NT2/D1 (cell line): ENCODE data around the gene DDX39B.
"Not testable (repeated sequence)": the region's sequence is repeated elsewhere in the genome, so short reads cannot be mapped to it uniquely, and the experiment has no call there.

Experiments used
- DNase-seq: peaks from one replicate; pipeline ENCODE4 v3.0.0-alpha.2; 2011; ENCODE audit warnings: low read depth, low spot score
- H3K27me3 ChIP-seq: 2 replicates; pipeline ENCODE4 v1.6.0; 2011; ENCODE audit warnings: mild to moderate bottlenecking; ENCODE audit not compliant: insufficient read length, insufficient read depth
- H3K36me3 ChIP-seq: 2 replicates; pipeline ENCODE4 v1.6.1; 2011; ENCODE audit warnings: mild to moderate bottlenecking, low read length, mixed read lengths; ENCODE audit not compliant: insufficient read depth, insufficient read length
- H3K4me1 ChIP-seq: 2 replicates; pipeline ENCODE4 v1.5.1; 2011; ENCODE audit not compliant: insufficient read depth, insufficient read length
- H3K4me3 ChIP-seq: 2 replicates; pipeline ENCODE4 v1.5.1; 2011; ENCODE audit warnings: low read depth; ENCODE audit not compliant: insufficient read length
- H3K9ac ChIP-seq: 2 replicates; pipeline ENCODE4 v1.6.0; 2011; ENCODE audit warnings: low read depth; ENCODE audit not compliant: insufficient read length
- H3K9me3 ChIP-seq: 2 replicates; pipeline ENCODE4 v1.5.1; 2011; ENCODE audit warnings: mild to moderate bottlenecking, low read length; ENCODE audit not compliant: insufficient read depth
- SUZ12 ChIP-seq: IDR thresholded peaks from 2 replicates; pipeline ENCODE4 v1.6.1; 2011; ENCODE audit not compliant: insufficient read length, insufficient read depth; ENCODE audit errors: extremely low read depth
- YY1 ChIP-seq: IDR thresholded peaks from 2 replicates; pipeline ENCODE4 v1.6.1; 2011; ENCODE audit not compliant: insufficient read length, insufficient read depth
- ZNF274 ChIP-seq: IDR thresholded peaks from 2 replicates; pipeline ENCODE4 v1.6.1; 2011; ENCODE audit warnings: mild to moderate bottlenecking, low read depth, low read length

DDX39B gene

DNA sequence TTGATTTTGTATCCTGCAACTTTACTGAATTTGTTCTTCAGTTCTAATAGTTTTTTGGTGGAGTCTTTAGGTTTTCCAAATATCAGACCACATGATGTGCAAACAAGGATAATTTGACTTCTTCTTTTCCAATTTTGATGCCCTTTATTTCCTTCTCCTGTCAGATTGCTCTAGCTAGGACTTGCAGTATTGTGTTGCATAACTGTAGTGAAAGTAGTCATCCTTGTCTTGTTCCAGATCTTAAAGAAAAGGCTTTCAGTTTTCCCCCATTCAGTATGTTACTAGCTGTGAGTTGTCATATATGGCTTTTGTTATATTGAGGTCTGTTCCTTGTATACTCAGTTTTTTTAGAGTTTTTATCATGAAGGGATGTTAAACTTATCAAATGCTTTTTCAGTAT is 39.2 kb downstream of the DDX39B start:
- Histone ChIP-seq H3K36me3 (peaks cover 15% of the 10 kb centered on the region), H3K4me1 (no peaks in the 10 kb centered on the region), H3K9ac (no peak overlapping the region), H3K9me3 (no peaks in the 10 kb centered on the region), H3K4me3 (no peak overlapping the region), H3K27me3 (no peaks in the 10 kb centered on the region)
- no peak for DNase-seq
- TF ChIP-seq YY1 (no peak), ZNF274 (no peak), SUZ12 (no peak)

DNA sequence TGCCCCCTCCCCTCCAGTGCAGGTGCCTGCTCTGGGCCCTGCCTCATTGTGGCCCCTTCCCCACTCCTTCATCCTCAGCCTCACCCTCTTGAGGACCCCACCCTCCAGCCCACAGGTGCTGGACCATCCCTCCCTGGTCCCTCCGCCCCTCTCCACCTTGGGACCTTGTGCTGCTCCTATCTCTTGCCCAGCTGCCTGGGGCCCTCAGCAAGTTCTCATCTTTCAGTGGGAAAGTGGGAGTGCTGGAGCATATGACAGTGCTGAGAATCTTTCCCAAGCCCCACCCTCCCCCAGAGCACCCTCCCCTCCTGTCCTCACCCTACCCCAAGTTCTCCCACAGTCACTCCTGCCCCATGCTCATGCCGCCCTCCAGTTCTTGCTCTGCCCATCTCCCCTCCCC is 42.2 kb downstream of the DDX39B start:
- H3K4me3 ChIP-seq = peak overlapping the region; percentile 8
- H3K36me3 ChIP-seq = not testable (repeated sequence)

DNA sequence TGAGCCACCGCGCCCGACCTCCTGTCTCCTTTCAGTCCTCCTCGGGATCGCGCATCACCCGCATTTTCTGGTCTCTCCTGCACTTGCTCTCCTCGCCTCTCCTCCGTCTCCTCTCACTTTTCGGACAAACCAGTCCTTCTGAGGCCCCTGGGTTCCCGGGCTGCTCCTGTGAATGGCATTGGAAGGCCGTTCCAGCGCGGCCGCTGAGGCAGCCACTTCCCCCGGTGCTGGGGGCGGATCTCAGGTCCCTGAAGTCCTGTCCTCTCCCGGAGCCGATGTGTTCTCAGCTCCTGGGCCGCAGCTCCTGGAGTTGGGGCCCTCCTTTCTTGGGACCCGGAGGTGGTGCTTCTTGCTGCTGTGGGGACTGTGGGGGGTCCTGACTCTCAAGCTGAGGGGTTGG is 43.1 kb downstream of the DDX39B start:
- Histone ChIP-seq H3K27me3 (no peaks in the 10 kb centered on the region), H3K4me3 (peak overlapping the region; percentile 59), H3K9ac (peak overlapping the region; percentile 74), H3K36me3 (no peaks in the 10 kb centered on the region), H3K9me3 (no peaks in the 10 kb centered on the region), H3K4me1 (no peaks in the 10 kb centered on the region)
- TF ChIP-seq ZNF274 (no peak), YY1 (no peak), SUZ12 (no peak)
- DNase-seq = no peak

More for the DNA sequence above, 42.2 kb downstream of the DDX39B start:
- not testable (repeated sequence) for DNase-seq, H3K27me3 ChIP-seq, H3K9me3 ChIP-seq, H3K9ac ChIP-seq, H3K4me1 ChIP-seq

DNA sequence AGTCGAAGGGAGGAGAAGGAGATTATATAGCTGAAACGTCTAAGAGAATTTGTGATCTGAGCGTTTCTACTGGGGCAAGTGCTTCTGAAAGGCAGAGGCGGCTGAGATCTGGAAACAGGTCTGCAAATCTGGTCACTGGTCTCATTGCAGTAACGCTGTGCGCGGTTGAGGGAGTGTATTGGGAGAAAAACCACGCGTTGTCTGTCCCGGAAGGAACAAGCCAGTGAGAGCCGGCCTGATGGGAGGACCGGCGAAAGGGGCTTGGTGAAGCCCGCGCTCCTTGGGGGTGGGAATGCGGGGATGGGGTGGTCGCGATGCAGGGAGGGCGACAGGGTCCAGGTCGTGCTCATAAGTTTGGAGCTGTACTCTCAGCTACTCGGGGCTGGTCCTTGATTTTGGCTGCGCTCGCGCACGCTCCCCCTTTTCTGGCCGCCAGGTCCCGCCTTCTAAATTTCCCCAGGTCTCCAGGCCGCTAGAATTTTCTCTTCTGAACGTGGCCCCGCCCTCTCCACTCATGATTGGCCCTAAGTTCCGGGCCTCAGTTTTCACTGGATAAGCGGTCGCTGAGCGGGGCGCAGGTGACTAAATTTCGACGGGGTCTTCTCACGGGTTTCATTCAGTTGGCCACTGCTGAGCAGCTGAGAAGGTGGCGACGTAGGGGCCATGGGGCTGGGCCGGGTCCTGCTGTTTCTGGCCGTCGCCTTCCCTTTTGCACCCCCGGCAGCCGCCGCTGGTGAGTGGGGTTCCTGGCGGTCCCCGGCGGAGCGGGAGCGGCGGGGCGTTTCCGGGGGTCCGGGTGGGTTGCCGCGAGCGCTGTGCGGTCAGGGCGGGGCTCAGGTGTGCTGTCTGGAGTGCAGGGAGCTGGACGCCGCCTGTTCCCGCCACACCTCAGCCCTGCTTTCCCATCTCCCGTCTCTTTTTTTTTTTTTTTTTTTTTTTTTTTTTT is 44.0 kb downstream of the DDX39B start, which contains the start of gene MICB:
Gene MICB, plus strand, starts transcription at position 615 of the 946 bp plus-strand sequence. Its CDS starts 49 bp downstream, at position 664.
- no peak for TF ChIP-seq SUZ12
- TF ChIP-seq YY1 = no peak
- no peak for TF ChIP-seq ZNF274
- Histone ChIP-seq H3K9me3 (no peaks in the 10 kb centered on the region), H3K36me3 (no peaks in the 10 kb centered on the region), H3K4me3 (peak within 1 kb of the TSS; percentile 59), H3K4me1 (no peaks in the 10 kb centered on the region), H3K9ac (peak within 1 kb of the TSS; percentile 74), H3K27me3 (no peaks in the 10 kb centered on the region)
- DNase-seq = peak; percentile 51

DNA sequence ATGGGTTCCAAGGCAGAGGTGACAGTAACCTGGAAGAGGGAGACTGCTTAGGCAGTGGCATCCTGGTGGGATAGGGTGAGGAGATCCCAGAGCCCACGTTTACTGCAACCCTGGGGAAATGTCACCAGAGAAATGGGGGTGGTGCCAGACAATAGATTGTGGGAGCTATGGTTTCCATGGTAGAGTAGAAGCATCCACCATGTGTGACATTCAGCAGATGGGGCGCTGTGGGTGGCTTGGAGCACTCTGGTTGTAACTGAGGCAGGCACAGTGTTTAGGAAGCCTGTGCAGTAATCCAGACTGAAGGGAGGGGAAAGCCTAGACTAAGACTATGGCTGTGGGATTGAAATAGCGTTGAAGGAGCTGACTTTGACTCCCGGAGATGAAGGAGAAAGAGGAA is 45.0 kb downstream of the DDX39B start:
- not testable (repeated sequence) for H3K4me3 ChIP-seq

DNA sequence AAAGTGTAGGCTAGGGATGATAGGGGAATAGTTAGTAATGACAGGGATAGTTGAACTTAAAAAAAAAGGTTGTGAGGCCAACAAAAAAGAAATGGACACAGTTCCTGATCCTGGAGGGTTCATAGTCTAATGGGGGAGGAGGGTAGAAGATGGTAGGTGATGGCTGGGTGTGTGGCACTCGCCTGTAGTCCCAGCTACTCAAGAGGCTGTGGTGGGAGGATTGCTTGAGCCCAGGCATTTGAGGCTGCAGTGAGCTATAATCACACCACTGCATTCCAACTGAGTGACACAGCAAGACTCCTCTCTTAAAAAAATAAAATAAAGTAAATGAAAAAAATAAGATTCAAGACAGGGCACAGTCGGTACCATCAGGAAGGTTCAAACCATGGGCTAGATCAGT is 46.2 kb downstream of the DDX39B start:
- TF ChIP-seq YY1 (no peak), ZNF274 (no peak), SUZ12 (no peak)
- Histone ChIP-seq H3K9ac (no peak overlapping the region), H3K4me1 (no peaks in the 10 kb centered on the region), H3K9me3 (no peaks in the 10 kb centered on the region), H3K36me3 (no peaks in the 10 kb centered on the region), H3K4me3 (peak overlapping the region; percentile 51), H3K27me3 (no peaks in the 10 kb centered on the region)
- DNase-seq = no peak

More for the DNA sequence above, 45.0 kb downstream of the DDX39B start:
- H3K9me3 ChIP-seq, H3K36me3 ChIP-seq, H3K4me1 ChIP-seq, DNase-seq, H3K27me3 ChIP-seq, H3K9ac ChIP-seq: not testable (repeated sequence)

DNA sequence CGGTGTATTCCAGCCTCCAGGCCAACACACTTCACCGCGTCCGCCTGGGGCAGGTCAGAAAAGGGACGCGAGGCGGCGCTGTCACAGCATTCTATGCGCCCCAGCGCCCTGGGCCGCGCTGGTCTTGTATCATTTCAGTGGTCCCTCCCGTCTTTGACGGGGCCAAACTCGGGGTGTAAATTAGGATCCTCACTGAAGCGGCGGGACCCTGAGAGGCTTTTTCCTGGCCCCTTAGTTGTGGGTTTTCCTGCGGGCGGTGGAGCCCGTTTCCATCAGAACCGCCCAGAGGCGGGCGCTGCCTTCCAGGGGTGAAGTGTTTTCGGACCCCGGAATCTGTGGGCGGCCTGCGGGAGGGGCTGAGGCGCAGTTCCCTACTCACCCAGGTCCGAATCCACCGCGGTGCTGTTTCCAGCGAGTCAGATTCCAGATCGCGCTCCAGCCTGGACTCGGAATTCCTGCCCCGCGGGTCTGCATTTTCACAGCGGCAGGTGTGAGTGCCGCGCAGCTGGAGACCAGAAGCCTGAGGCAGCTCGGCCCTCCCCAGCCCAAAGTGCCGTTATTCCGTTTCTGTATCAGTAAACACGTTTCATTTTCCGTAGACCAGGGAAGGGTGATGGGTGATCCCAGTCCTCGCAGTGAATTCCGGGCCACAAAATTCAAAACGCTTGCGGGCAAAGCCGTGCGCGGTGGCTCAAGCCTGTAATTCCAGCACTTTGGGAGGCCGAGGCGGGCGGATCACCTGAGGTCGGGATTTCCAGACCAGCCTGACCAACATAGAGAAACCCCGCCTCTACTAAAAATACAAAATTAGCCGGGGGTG is 47.7 kb downstream of the DDX39B start:
- peak overlapping the region; percentile 61 for H3K9ac ChIP-seq
- no peaks in the 10 kb centered on the region for H3K4me1 ChIP-seq
- TF ChIP-seq ZNF274 = no peak
- no peak for TF ChIP-seq SUZ12
- TF ChIP-seq YY1 = no peak
- H3K9me3 ChIP-seq = no peaks in the 10 kb centered on the region
- no peaks in the 10 kb centered on the region for H3K36me3 ChIP-seq
- peak; percentile 63 for DNase-seq
- no peaks in the 10 kb centered on the region for H3K27me3 ChIP-seq
- peak overlapping the region; percentile 51 for H3K4me3 ChIP-seq

DNA sequence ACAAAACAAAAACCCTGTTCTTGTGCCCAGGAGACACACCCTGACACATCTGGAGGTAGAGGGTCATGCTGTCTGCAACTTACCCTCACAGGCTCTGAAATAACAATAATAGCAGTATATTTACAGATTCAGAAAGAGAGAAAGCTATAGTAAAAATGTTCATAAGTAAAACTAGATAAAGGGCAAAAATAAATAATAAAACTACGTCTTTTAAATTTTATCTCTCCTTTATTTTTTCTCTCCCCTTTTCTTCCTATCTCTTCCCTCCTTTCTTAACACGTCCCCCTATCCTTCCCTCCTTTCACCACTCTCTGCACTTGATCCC is 48.3 kb downstream of the DDX39B start:
- H3K9ac ChIP-seq, H3K9me3 ChIP-seq, H3K4me1 ChIP-seq, H3K36me3 ChIP-seq, DNase-seq, H3K27me3 ChIP-seq: not testable (repeated sequence)
- peak overlapping the region; percentile 15 for H3K4me3 ChIP-seq
